ENCODE measurements around the gene ZNF283.

ZNF283 gene

GRCh38 chr19:43826787-43827754 is at the start of gene ZNF283:
Gene ZNF283, plus strand, starts transcription at chr19:43827321. Its CDS starts 6,184 bp downstream, at chr19:43833505.
- Histone ChIP-seq H3K27ac (ENCODE audit: low read depth, low read length) (no peak within 1 kb of the TSS), H3K27me3 (ENCODE audit: control insufficient read depth, insufficient read depth, low read length) (no peaks in the 10 kb centered on the region), H3K9ac (ENCODE audit: low read length) (peak within 1 kb of the TSS; percentile 18), H3K4me1 (ENCODE audit: control insufficient read depth, insufficient read depth, low read length) (no peaks in the 10 kb centered on the region), H3K36me3 (ENCODE audit: control insufficient read depth, insufficient read depth, low read length) (peaks cover 14% of the 10 kb centered on the region), H3K9me3 (ENCODE audit: control insufficient read depth, insufficient read depth, low read depth, low read length) (peaks cover 5% of the 10 kb centered on the region; the same call in 1 of the 2 replicates), H3K4me3 (ENCODE audit: low read depth, low read length) (peak within 1 kb of the TSS; percentile 77)

DNA sequence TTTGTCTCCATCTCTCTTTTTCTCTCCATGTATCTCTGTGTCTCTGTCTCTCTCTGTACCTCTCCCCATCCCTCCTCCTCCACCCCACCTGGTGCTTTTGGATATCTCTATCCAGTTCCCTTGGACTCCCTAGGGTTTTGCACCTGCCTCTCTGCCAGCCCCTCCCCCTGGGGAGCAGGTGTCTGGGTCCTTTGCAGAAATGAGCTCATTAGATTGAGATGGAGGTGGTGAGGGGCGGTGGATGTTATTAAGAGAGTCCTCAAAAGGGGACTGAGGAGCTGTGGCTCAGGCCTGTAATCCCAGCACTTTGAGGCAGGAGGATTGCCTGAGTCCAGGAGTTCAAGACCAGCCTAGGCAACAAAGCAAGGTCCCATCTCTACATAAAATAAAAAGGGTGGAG is 48.5 kb upstream of the ZNF283 start:
- Histone ChIP-seq H3K27ac (ENCODE audit: low read depth, low read length) (no peak overlapping the region), H3K4me3 (ENCODE audit: low read depth, low read length) (no peak overlapping the region), H3K36me3 (ENCODE audit: control insufficient read depth, insufficient read depth, low read length) (no peaks in the 10 kb centered on the region), H3K27me3 (ENCODE audit: control insufficient read depth, insufficient read depth, low read length) (peaks cover 32% of the 10 kb centered on the region), H3K4me1 (ENCODE audit: control insufficient read depth, insufficient read depth, low read length) (peaks cover 34% of the 10 kb centered on the region), H3K9me3 (ENCODE audit: control insufficient read depth, insufficient read depth, low read depth, low read length) (no peaks in the 10 kb centered on the region), H3K9ac (ENCODE audit: low read length) (no peak overlapping the region)

- H3K9ac ChIP-seq (ENCODE audit: low read length), result no peak overlapping the region
- H3K9me3 ChIP-seq (ENCODE audit: control insufficient read depth, insufficient read depth, low read depth, low read length), result no peaks in the 10 kb centered on the region
- no peak overlapping the region for H3K4me3 ChIP-seq (ENCODE audit: low read depth, low read length)
- no peaks in the 10 kb centered on the region for H3K36me3 ChIP-seq (ENCODE audit: control insufficient read depth, insufficient read depth, low read length)
- H3K27me3 ChIP-seq (ENCODE audit: control insufficient read depth, insufficient read depth, low read length), result peaks cover 25% of the 10 kb centered on the region
- H3K27ac ChIP-seq (ENCODE audit: low read depth, low read length), result no peak overlapping the region
- peaks cover 30% of the 10 kb centered on the region for H3K4me1 ChIP-seq (ENCODE audit: control insufficient read depth, insufficient read depth, low read length)
Observed at GRCh38 chr19:43779147-43779819, 47.8 kb upstream of the ZNF283 start.

GRCh38 chr19:43779820-43780219 is 47.3 kb upstream of the ZNF283 start:
- no peak overlapping the region for H3K4me3 ChIP-seq (ENCODE audit: low read depth, low read length)
- H3K9me3 ChIP-seq (ENCODE audit: control insufficient read depth, insufficient read depth, low read depth, low read length), result no peaks in the 10 kb centered on the region
- peaks cover 27% of the 10 kb centered on the region for H3K4me1 ChIP-seq (ENCODE audit: control insufficient read depth, insufficient read depth, low read length)
- H3K36me3 ChIP-seq (ENCODE audit: control insufficient read depth, insufficient read depth, low read length), result no peaks in the 10 kb centered on the region
- H3K27me3 ChIP-seq (ENCODE audit: control insufficient read depth, insufficient read depth, low read length), result peaks cover 20% of the 10 kb centered on the region
- no peak overlapping the region for H3K27ac ChIP-seq (ENCODE audit: low read depth, low read length)
- H3K9ac ChIP-seq (ENCODE audit: low read length), result no peak overlapping the region

- peaks cover 31% of the 10 kb centered on the region for H3K4me1 ChIP-seq (ENCODE audit: control insufficient read depth, insufficient read depth, low read length)
Observed at GRCh38 chr19:43780706-43781525, 46.2 kb upstream of the ZNF283 start, which contains the start of gene KCNN4. Gene KCNN4, minus strand, starts transcription at chr19:43780973. Its CDS starts 112 bp downstream, at chr19:43780861.

DNA sequence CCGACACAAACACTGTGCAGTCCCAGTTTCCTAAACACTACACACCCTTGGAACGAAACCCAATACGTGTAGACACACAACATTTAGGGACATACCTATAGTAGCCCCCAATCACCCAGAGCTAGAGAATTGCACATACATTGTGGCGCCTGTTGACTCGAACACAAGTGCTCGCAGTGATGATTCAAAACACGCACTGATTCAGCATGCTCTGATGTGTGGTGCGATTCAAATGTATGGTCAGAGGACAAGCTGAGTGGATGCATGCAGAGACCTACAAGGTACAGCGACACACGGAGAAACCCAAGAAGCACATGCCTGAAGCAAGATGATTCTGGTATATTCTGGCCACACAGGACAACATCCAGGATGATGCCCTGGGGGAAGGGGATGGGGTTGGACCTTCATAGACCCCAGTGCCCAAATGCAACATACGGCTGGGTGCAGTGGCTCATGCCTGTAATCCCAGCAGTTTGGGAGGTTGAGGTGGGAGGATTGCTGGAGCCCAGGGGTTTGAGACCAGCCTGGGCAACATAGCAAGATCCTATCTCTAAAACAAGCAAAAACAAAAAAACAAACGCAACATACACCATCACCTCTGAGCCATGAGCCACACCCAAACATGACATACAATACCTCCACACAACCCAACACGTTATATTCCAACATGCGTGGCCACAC is 45.4 kb upstream of the ZNF283 start:
- no peak overlapping the region for H3K9ac ChIP-seq (ENCODE audit: low read length)
- no peak overlapping the region for H3K4me3 ChIP-seq (ENCODE audit: low read depth, low read length)
- H3K27me3 ChIP-seq (ENCODE audit: control insufficient read depth, insufficient read depth, low read length), result peaks cover 3% of the 10 kb centered on the region; the same call in 1 of the 2 replicates
- peaks cover 26% of the 10 kb centered on the region for H3K4me1 ChIP-seq (ENCODE audit: control insufficient read depth, insufficient read depth, low read length)
- no peak overlapping the region for H3K27ac ChIP-seq (ENCODE audit: low read depth, low read length)
- H3K36me3 ChIP-seq (ENCODE audit: control insufficient read depth, insufficient read depth, low read length), result no peaks in the 10 kb centered on the region
- H3K9me3 ChIP-seq (ENCODE audit: control insufficient read depth, insufficient read depth, low read depth, low read length), result no peaks in the 10 kb centered on the region

More at GRCh38 chr19:43780706-43781525, 46.2 kb upstream of the ZNF283 start, which contains the start of gene KCNN4:
- no peak within 1 kb of the TSS for H3K9ac ChIP-seq (ENCODE audit: low read length)
- H3K36me3 ChIP-seq (ENCODE audit: control insufficient read depth, insufficient read depth, low read length), result no peaks in the 10 kb centered on the region
- H3K27ac ChIP-seq (ENCODE audit: low read depth, low read length), result no peak within 1 kb of the TSS
- H3K27me3 ChIP-seq (ENCODE audit: control insufficient read depth, insufficient read depth, low read length), result peaks cover 9% of the 10 kb centered on the region; the same call in 1 of the 2 replicates
- H3K4me3 ChIP-seq (ENCODE audit: low read depth, low read length), result no peak within 1 kb of the TSS
- H3K9me3 ChIP-seq (ENCODE audit: control insufficient read depth, insufficient read depth, low read depth, low read length), result no peaks in the 10 kb centered on the region

- H3K9me3 ChIP-seq (ENCODE audit: control insufficient read depth, insufficient read depth, low read depth, low read length), result no peaks in the 10 kb centered on the region
- H3K9ac ChIP-seq (ENCODE audit: low read length), result no peak overlapping the region
- no peaks in the 10 kb centered on the region for H3K27me3 ChIP-seq (ENCODE audit: control insufficient read depth, insufficient read depth, low read length)
- peaks cover 22% of the 10 kb centered on the region for H3K4me1 ChIP-seq (ENCODE audit: control insufficient read depth, insufficient read depth, low read length)
- no peaks in the 10 kb centered on the region for H3K36me3 ChIP-seq (ENCODE audit: control insufficient read depth, insufficient read depth, low read length)
- no peak overlapping the region for H3K4me3 ChIP-seq (ENCODE audit: low read depth, low read length)
- no peak overlapping the region for H3K27ac ChIP-seq (ENCODE audit: low read depth, low read length)
Observed at GRCh38 chr19:43782311-43782660, 44.8 kb upstream of the ZNF283 start.

GRCh38 chr19:43782689-43783231 is 44.4 kb upstream of the ZNF283 start:
- H3K4me3 ChIP-seq (ENCODE audit: low read depth, low read length), result no peak overlapping the region
- no peaks in the 10 kb centered on the region for H3K27me3 ChIP-seq (ENCODE audit: control insufficient read depth, insufficient read depth, low read length)
- no peak overlapping the region for H3K9ac ChIP-seq (ENCODE audit: low read length)
- H3K27ac ChIP-seq (ENCODE audit: low read depth, low read length), result no peak overlapping the region
- H3K4me1 ChIP-seq (ENCODE audit: control insufficient read depth, insufficient read depth, low read length), result peaks cover 17% of the 10 kb centered on the region
- no peaks in the 10 kb centered on the region for H3K36me3 ChIP-seq (ENCODE audit: control insufficient read depth, insufficient read depth, low read length)
- no peaks in the 10 kb centered on the region for H3K9me3 ChIP-seq (ENCODE audit: control insufficient read depth, insufficient read depth, low read depth, low read length)

- H3K27ac ChIP-seq (ENCODE audit: low read depth, low read length), result no peak overlapping the region
- no peak overlapping the region for H3K9ac ChIP-seq (ENCODE audit: low read length)
- H3K4me3 ChIP-seq (ENCODE audit: low read depth, low read length), result no peak overlapping the region
- H3K27me3 ChIP-seq (ENCODE audit: control insufficient read depth, insufficient read depth, low read length), result no peaks in the 10 kb centered on the region
- peaks cover 14% of the 10 kb centered on the region for H3K4me1 ChIP-seq (ENCODE audit: control insufficient read depth, insufficient read depth, low read length)
- no peaks in the 10 kb centered on the region for H3K36me3 ChIP-seq (ENCODE audit: control insufficient read depth, insufficient read depth, low read length)
- no peaks in the 10 kb centered on the region for H3K9me3 ChIP-seq (ENCODE audit: control insufficient read depth, insufficient read depth, low read depth, low read length)
Observed at GRCh38 chr19:43783636-43784035, 43.5 kb upstream of the ZNF283 start.

Measured in HUES6 (cell line).